SJSA1 (cell line): Measurements from ENCODE around the gene C22orf42. TPM values are rescaled to one million over a fixed set of nuclear protein-coding genes. Genes with fewer than 3 reads are reported as not detected.
"Not testable (repeated sequence)": the region's sequence is repeated elsewhere in the genome, so short reads cannot be mapped to it uniquely, and the experiment has no call there.

ENCODE experiments used
- DNase-seq, 2 experiments: peaks; one replicate each; pipeline ENCODE4 v3.0.0-alpha.2; 2015 to 2020; ENCODE audit warnings: low spot score in 2 of 2, low read depth in 1 of 2
- H3K27ac ChIP-seq: fragments of 250-450 bp; sonication (Bioruptor Pico); 2 replicates; pipeline ENCODE4 v1.5.1; 2020; ENCODE audit warnings: mild to moderate bottlenecking, moderate library complexity
- H3K27me3 ChIP-seq: fragments of 250-450 bp; sonication (Bioruptor Pico); replicated peaks from 2 replicates; pipeline ENCODE4 v1.5.1; 2020; ENCODE audit warnings: mild to moderate bottlenecking, moderate library complexity
- H3K36me3 ChIP-seq: fragments of 250-450 bp; sonication (Bioruptor Pico); 2 replicates; pipeline ENCODE4 v1.5.1; 2020; ENCODE audit warnings: mild to moderate bottlenecking
- H3K4me1 ChIP-seq: fragments of 250-450 bp; sonication (Bioruptor Pico); replicated peaks from 2 replicates; pipeline ENCODE4 v1.6.1; 2021; ENCODE audit warnings: mild to moderate bottlenecking
- H3K4me3 ChIP-seq: fragments of 250-450 bp; sonication (Bioruptor Pico); 2 replicates; pipeline ENCODE4 v1.5.1; 2020; ENCODE audit warnings: mild to moderate bottlenecking
- H3K9me3 ChIP-seq: fragments of 250-450 bp; sonication (Bioruptor Pico); replicated peaks from 2 replicates; pipeline ENCODE4 v1.5.1; 2020; ENCODE audit warnings: mild to moderate bottlenecking
- total RNA-seq: library from RNA; depleted of rRNA; stranded (reverse); fragments of >200 nt; shearing (Covaris generic); gene quantifications from 2 replicates; pipeline ENCODE4 v1.2.3, GENCODE V29; 2014

The C22orf42 gene
- total RNA-seq, 1 experiment from 2014 or later, result not detected

DNA sequence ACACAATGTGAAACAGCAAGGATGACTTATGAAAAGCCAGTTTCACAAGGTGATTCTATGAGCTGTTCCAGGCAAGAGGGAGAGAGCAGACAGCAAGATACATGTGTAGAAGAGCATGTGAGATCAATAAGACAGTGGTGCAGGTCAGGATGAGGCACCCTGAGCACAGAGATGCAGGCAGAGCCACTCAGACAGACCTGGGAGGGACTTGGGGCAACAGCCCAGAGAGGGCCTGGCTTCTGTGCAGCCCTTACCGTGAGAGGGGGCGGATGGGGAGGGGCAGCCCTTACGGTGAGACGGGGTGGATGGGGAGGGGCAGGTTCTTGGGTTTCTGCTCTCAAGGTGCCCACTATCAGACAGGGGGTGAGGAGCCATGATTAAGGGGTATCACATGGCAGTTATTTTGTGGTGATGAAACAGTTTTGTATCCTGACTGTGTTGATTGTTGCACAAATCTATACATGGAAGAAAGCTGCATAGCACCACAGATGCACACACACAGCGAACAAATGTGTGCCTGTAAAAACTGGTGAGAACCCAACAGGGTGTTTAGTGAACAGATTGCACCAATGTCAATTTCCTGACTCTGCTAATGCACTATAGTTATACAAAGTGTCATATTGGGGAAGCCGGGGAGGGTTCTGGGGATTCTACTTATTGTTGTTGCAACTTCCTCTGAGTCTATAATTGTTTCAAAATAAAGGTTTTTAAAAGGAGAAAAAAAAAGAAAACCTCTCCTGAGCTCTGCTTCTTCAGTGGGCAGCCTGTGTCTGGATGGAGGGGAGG, 5.2 kb upstream of the C22orf42 start:
- peak in 1 of 2 experiments; percentile 24 for DNase-seq
- Histone ChIP-seq H3K4me3 (no peak overlapping the region), H3K4me1 (no peaks in the 10 kb centered on the region), H3K27ac (no peak overlapping the region), H3K27me3 (peaks cover 4% of the 10 kb centered on the region; the same call in 1 of the 2 replicates), H3K9me3 (no peaks in the 10 kb centered on the region), H3K36me3 (no peaks in the 10 kb centered on the region)

DNA sequence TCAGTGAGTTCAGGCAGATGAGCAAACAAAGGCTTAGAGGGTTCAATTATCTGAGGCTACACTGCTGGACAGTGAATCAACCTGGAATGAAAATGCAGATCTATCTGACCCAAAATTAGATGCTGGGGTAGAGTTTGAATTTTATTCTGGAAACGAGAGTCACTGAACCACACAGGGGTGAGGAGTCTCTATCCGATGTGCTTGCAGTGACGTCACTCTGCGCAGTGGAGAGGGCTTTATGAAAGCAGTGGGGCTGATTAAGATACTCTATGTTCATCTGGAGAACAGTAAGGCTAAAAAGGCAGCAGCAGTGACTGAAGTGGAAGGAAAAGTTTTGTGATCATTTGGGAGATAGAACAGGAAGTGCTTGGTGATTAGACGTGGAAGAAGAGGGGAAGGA, 1.3 kb upstream of the C22orf42 start:
- H3K4me3 ChIP-seq, H3K27ac ChIP-seq, H3K4me1 ChIP-seq, H3K9me3 ChIP-seq, H3K36me3 ChIP-seq, DNase-seq: not testable (repeated sequence)
- H3K27me3 ChIP-seq, result peaks cover 11% of the 10 kb centered on the region

GRCh38 chr22:32157632-32158031, 1.5 kb downstream of the C22orf42 start:
- not testable (repeated sequence) for H3K27me3 ChIP-seq

GRCh38 chr22:32154727-32155126, 4.4 kb downstream of the C22orf42 start:
- H3K36me3 ChIP-seq, H3K9me3 ChIP-seq, H3K27me3 ChIP-seq, H3K4me3 ChIP-seq, H3K4me1 ChIP-seq, H3K27ac ChIP-seq: not testable (repeated sequence)
- DNase-seq, result peak in 1 of 2 experiments; percentile 24

More at GRCh38 chr22:32157632-32158031, 1.5 kb downstream of the C22orf42 start:
- H3K4me1 ChIP-seq, H3K27ac ChIP-seq, H3K4me3 ChIP-seq, H3K9me3 ChIP-seq, DNase-seq, H3K36me3 ChIP-seq: not testable (repeated sequence)

DNA sequence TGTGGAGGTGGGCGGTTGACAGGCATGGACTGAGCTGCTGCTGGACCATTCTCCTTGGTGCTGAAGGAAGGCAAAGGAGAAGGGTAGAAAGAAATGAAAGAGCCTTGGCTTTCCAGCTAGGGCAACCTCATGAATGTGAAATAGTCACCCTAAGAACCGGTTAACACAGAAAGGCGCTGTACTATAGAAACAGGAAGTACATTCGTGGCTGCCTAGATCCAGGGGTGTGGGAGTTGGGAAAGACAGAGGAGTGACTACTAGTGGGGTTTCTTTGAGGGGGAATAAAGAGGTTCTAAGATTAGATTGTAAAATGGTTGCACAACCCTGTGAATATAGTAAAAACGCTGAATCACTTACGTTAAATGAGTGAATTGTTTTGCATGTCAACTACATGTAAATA, 7.5 kb downstream of the C22orf42 start:
- H3K27ac ChIP-seq, H3K4me3 ChIP-seq, H3K36me3 ChIP-seq, H3K27me3 ChIP-seq, H3K4me1 ChIP-seq, DNase-seq, H3K9me3 ChIP-seq: not testable (repeated sequence)

- H3K36me3 ChIP-seq, H3K9me3 ChIP-seq, H3K27me3 ChIP-seq, DNase-seq, H3K4me1 ChIP-seq, H3K27ac ChIP-seq, H3K4me3 ChIP-seq: not testable (repeated sequence)
Observed at GRCh38 chr22:32150647-32151046, 8.5 kb downstream of the C22orf42 start.

- H3K4me1 ChIP-seq, H3K27me3 ChIP-seq, H3K27ac ChIP-seq, DNase-seq, H3K36me3 ChIP-seq, H3K9me3 ChIP-seq, H3K4me3 ChIP-seq: not testable (repeated sequence)
Observed at GRCh38 chr22:32148372-32148771, 10.7 kb downstream of the C22orf42 start.

- not testable (repeated sequence) for H3K4me1 ChIP-seq, H3K36me3 ChIP-seq, H3K4me3 ChIP-seq, H3K9me3 ChIP-seq, H3K27me3 ChIP-seq, H3K27ac ChIP-seq, DNase-seq
Observed at GRCh38 chr22:32147128-32147527, 12.0 kb downstream of the C22orf42 start.

GRCh38 chr22:32144496-32145274, 14.4 kb downstream of the C22orf42 start:
- Histone ChIP-seq H3K27me3 (no peaks in the 10 kb centered on the region), H3K9me3 (no peaks in the 10 kb centered on the region), H3K36me3 (no peaks in the 10 kb centered on the region), H3K4me3 (no peak overlapping the region), H3K4me1 (no peaks in the 10 kb centered on the region), H3K27ac (no peak overlapping the region)
- no peak for DNase-seq

GRCh38 chr22:32142600-32142999, 16.5 kb downstream of the C22orf42 start:
- Histone ChIP-seq H3K4me1 (peaks cover 1% of the 10 kb centered on the region; the same call in 1 of the 2 replicates), H3K4me3 (no peak overlapping the region), H3K27me3 (no peaks in the 10 kb centered on the region; the same call in 1 of the 2 replicates), H3K36me3 (no peaks in the 10 kb centered on the region), H3K9me3 (no peaks in the 10 kb centered on the region), H3K27ac (no peak overlapping the region)
- no peak for DNase-seq

- H3K36me3 ChIP-seq, H3K27me3 ChIP-seq, H3K27ac ChIP-seq, H3K4me3 ChIP-seq, DNase-seq, H3K4me1 ChIP-seq, H3K9me3 ChIP-seq: not testable (repeated sequence)
Observed at GRCh38 chr22:32140688-32141087, 18.4 kb downstream of the C22orf42 start.

DNA sequence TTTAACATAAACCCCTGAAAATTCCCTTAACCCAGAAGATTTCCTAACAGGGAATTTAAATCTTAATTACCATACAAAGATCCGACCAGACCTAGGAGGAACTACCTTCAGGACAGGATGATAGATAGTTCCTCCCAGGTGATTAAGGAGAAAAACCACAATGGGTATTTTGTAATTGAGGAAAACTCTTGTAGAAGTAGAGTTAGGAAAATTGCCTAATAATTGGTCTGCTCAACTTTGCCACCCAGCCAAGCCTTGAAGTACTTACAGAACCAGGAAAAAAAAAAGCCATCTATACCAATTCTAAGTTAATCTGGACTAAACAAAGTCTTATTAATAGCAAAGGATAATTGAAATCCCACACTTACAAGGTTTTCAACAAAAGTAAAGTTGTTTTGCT, 20.5 kb downstream of the C22orf42 start:
- H3K4me3 ChIP-seq, DNase-seq, H3K4me1 ChIP-seq, H3K36me3 ChIP-seq, H3K27me3 ChIP-seq, H3K27ac ChIP-seq, H3K9me3 ChIP-seq: not testable (repeated sequence)

DNA sequence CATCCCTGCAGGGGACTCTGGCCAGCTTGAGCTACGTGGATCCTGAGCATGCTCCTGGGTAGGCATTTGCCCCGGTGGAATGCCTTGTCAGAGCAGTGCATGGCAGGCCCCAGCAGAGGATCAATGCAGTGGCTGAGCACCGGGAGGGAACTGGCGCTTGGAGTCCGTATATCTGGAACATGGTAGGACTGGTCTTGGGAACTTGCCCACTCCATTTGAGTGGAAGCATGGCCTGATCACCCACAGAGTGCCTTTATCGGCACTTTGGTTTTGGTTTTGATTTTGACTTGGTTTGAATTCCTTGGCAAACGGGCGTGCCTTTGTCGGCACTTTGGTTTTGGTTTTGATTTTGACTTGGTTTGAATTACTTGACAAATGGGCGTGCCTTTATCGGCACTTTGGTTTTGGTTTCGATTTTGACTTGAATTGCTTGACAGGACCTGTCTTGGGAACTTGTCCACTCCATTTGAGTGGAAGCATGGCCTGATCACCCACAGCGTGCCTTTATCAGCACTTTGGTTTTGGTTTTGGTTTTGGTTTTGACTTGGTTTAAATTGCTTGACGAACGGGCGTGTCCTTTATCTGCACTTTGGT, 21.3 kb downstream of the C22orf42 start:
- Histone ChIP-seq H3K27ac (peak overlapping the region; percentile 22; the same call in 1 of the 2 replicates), H3K4me3 (peak overlapping the region; percentile 40)
- peak in 1 of 2 experiments; percentile 62 for DNase-seq
- H3K36me3 ChIP-seq, H3K9me3 ChIP-seq, H3K4me1 ChIP-seq, H3K27me3 ChIP-seq: not testable (repeated sequence)

GRCh38 chr22:32136881-32137280, 22.2 kb downstream of the C22orf42 start:
- H3K27ac ChIP-seq, H3K4me3 ChIP-seq, H3K4me1 ChIP-seq, DNase-seq, H3K27me3 ChIP-seq, H3K9me3 ChIP-seq, H3K36me3 ChIP-seq: not testable (repeated sequence)
